ENCODE measurements around the gene SP3. TPM values are rescaled to one million over a fixed set of nuclear protein-coding genes. Genes with fewer than 3 reads are reported as not detected.

Gene SP3
- total RNA-seq = 52.6 and 68.9 TPM in 2 replicates

DNA sequence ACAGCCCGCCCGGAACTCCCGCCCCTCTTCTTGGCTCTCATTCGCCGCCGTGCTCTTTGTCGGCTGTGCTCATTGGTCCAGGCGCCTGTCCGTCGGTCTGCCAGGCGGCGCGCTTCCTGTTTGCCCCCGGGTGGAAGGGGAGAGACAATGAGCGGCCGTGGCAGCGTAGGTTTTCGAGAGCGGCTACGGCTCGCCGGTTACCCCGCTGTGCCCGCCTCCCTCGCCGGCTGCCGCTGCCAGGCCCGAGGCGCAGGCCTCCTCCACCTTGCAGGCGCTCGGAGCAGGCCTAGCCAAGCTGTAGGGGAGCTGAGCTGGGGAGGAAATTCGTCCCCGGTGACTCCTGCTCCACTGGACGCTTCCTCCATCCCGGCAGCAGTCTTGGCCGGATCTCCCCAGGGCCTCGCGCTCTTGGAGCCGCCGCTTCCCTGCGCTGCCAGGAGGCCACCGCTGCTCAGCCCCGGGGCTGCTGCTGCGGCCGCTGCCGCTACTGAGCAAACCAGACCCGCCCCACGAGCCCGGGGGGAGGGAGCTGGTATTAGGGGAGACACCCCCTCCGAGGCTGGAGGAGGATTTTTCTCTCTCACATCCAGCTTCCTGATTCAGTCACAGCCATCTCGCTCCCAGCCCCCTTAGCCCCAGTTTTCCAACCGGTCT, at the start of gene SP3:
Gene SP3, minus strand, starts transcription at position 2 of the 654 bp plus-strand sequence. CDS start 202 bp downstream, outside the sequence.
- Histone ChIP-seq H3K27me3 (ENCODE audit: control insufficient read depth, insufficient read depth, low read length) (no peaks in the 10 kb centered on the region), H3K4me3 (ENCODE audit: low read depth, low read length) (peak within 1 kb of the TSS; percentile 68), H3K36me3 (ENCODE audit: control insufficient read depth, insufficient read depth, low read length) (no peaks in the 10 kb centered on the region)
- DNase-seq (ENCODE audit: low read depth) = no peak
- TF ChIP-seq, protein P1, sequence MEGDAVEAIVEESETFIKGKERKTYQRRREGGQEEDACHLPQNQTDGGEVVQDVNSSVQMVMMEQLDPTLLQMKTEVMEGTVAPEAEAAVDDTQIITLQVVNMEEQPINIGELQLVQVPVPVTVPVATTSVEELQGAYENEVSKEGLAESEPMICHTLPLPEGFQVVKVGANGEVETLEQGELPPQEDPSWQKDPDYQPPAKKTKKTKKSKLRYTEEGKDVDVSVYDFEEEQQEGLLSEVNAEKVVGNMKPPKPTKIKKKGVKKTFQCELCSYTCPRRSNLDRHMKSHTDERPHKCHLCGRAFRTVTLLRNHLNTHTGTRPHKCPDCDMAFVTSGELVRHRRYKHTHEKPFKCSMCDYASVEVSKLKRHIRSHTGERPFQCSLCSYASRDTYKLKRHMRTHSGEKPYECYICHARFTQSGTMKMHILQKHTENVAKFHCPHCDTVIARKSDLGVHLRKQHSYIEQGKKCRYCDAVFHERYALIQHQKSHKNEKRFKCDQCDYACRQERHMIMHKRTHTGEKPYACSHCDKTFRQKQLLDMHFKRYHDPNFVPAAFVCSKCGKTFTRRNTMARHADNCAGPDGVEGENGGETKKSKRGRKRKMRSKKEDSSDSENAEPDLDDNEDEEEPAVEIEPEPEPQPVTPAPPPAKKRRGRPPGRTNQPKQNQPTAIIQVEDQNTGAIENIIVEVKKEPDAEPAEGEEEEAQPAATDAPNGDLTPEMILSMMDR (IDR thresholded peaks at IDR 0.05; ENCODE audit: insufficient read depth, low read length, poor library complexity, severe bottlenecking) = peak; percentile 3

DNA sequence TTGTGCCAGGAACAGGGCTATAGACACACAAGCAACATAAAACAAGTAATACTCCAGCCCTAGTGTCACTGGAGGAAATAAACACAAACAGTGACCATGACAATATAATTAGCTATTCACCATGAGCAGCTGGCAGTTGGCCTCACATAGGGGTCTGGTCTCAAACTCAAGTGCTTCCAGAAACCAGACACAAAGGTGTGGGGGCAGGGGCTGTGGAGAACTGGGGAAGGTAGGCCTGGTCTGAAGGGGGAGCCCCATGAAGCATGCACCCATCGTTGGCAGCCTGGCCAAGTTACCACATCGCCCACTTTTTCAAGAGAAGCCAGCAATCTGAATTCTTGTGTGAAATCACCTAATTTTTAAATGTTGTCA, 49.5 kb upstream of the SP3 start:
- DNase-seq (ENCODE audit: low read depth) = no peak
- Histone ChIP-seq H3K36me3 (ENCODE audit: control insufficient read depth, insufficient read depth, low read length) (no peaks in the 10 kb centered on the region), H3K4me3 (ENCODE audit: low read depth, low read length) (no peak overlapping the region), H3K27me3 (ENCODE audit: control insufficient read depth, insufficient read depth, low read length) (no peaks in the 10 kb centered on the region)
- TF ChIP-seq, protein P1 (IDR thresholded peaks at IDR 0.05; ENCODE audit: insufficient read depth, low read length, poor library complexity, severe bottlenecking) = no peak

DNA sequence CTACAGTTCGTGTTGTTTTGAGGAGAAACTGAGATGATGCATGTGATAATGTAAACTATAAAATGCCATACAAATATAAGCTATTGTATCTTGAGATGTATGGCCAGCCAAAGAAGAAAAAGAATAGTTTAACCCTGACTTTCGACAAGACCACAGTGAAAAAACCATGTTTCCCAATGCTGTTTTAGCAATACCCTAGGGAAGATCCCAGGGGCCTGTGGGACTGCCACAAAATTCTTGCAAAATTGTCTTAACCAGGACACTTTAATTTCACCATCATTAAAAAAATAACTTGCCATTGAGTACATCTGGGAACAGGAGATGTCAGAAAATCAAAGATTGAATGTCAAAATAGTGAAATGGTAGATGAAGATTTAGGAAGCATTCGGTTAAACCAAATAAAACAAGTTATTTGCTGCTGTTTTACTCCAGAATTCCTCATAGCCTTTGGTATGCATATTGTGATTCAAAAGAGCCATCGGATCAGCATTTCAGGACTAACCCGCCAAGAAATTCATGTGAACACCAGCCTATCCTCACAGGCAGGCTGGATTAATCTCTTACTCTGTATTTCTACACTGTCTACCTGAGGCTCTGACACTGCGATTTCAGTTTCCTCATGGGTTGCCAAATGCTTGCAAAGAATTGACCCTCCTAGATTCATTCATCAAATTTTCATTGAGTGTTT, 49.0 kb upstream of the SP3 start:
- TF ChIP-seq, protein P1 (IDR thresholded peaks at IDR 0.05; ENCODE audit: insufficient read depth, low read length, poor library complexity, severe bottlenecking) = no peak
- DNase-seq (ENCODE audit: low read depth) = no peak
- no peaks in the 10 kb centered on the region for H3K27me3 ChIP-seq (ENCODE audit: control insufficient read depth, insufficient read depth, low read length)
- no peaks in the 10 kb centered on the region for H3K36me3 ChIP-seq (ENCODE audit: control insufficient read depth, insufficient read depth, low read length)
- no peak overlapping the region for H3K4me3 ChIP-seq (ENCODE audit: low read depth, low read length)

DNA sequence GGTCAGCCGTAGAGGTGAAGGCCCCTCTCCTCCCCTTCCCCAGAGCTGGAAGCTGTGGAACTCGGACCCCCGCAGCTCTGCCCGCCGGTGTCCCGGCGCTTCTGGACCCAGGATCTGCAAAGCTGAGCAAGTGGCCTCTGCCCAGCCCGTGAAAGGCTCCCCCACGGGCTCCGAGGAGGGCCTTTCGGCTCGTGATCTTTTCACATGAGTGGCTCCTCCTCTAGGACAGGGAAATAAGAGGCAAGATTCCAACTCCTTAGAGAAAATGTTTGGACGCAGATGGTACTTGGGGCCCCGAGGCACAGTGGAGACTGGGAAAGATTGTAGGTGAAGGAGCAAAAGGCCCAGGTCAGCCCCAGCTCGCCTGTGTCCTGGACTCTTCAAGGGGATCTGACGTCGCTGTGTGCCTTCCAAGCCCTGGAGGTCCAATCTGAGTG, 48.2 kb upstream of the SP3 start:
- Histone ChIP-seq H3K27me3 (ENCODE audit: control insufficient read depth, insufficient read depth, low read length) (no peaks in the 10 kb centered on the region), H3K36me3 (ENCODE audit: control insufficient read depth, insufficient read depth, low read length) (no peaks in the 10 kb centered on the region), H3K4me3 (ENCODE audit: low read depth, low read length) (peak overlapping the region; percentile 38)
- no peak for DNase-seq (ENCODE audit: low read depth)
- TF ChIP-seq, protein P1 (IDR thresholded peaks at IDR 0.05; ENCODE audit: insufficient read depth, low read length, poor library complexity, severe bottlenecking) = no peak

DNA sequence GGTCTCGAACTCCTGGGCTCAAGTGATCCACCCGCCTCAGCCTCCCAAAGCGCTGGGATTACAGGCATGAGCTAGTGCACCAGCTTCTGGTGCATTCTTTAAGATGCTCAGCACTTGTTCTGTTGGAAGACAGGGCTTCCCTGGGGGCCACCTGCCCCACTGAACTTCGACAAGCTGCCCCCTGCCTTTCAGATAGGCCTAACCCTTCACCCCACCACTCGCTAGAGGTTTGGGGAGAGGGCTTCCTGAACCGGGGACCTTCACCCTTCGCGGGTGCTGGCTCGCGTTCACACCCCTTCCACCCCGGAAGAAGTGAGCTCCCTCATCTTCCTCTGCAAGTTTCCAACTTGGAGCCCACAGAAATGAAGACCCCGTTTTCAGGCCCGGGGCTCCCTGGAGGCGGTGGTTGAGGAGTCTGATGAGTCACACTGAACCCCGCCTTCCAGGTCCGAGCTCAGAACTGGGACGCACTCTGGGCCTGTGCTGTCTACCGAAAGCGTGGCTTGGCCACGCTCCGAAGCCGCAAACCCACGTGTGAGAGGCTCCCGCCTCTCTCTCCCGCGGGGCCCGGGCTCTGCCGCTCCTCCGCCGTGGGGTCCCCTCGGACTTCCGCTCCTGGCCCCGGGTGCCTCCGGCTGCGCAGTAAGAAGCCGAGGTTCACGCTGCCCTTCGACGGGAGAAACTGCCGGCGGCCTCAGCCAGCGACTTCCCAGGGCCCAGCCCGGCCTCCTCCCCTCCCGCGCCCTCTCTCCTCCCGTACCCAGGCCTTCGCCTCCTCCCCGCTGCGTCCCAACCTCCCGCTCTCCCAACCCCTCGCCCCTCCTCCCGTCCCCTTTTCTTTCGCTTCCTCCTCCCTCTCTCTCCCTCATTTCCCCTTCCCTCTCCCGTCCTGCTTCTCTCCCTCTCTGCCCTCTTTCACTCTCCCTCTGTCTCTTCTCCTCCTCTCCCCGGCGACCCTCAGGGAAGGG, 47.5 kb upstream of the SP3 start:
- TF ChIP-seq, protein P1 (IDR thresholded peaks at IDR 0.05; ENCODE audit: insufficient read depth, low read length, poor library complexity, severe bottlenecking) = no peak
- Histone ChIP-seq H3K27me3 (ENCODE audit: control insufficient read depth, insufficient read depth, low read length) (no peaks in the 10 kb centered on the region), H3K36me3 (ENCODE audit: control insufficient read depth, insufficient read depth, low read length) (no peaks in the 10 kb centered on the region), H3K4me3 (ENCODE audit: low read depth, low read length) (peak overlapping the region; percentile 38)
- DNase-seq (ENCODE audit: low read depth) = no peak
